Neuronal stem cell (in vitro differentiated cells): ENCODE data around the gene POFUT2.

ENCODE experiments used
- DNase-seq: peaks from one replicate; pipeline ENCODE4 v3.0.0-alpha.2; 2013; ENCODE audit warnings: low spot score
- H2AFZ ChIP-seq: one replicate; pipeline ENCODE4 v1.6.1; 2013; ENCODE audit warnings: mild to moderate bottlenecking, low read length, inconsistent platforms
- H2AK5ac ChIP-seq: 2 replicates; pipeline ENCODE4 v1.6.1; 2013; ENCODE audit warnings: low read depth, mild to moderate bottlenecking, inconsistent platforms, low read length, moderate library complexity, mixed read lengths
- H2BK120ac ChIP-seq: 2 replicates; pipeline ENCODE4 v1.6.1; 2013; ENCODE audit warnings: low read depth, mild to moderate bottlenecking, inconsistent platforms, low read length, moderate library complexity, mixed read lengths
- H2BK12ac ChIP-seq: one replicate; pipeline ENCODE4 v1.6.1; 2013; ENCODE audit warnings: low read length, inconsistent platforms
- H2BK15ac ChIP-seq: 2 replicates; pipeline ENCODE4 v1.6.1; 2013; ENCODE audit warnings: mild to moderate bottlenecking, low read length, inconsistent platforms, mixed read lengths
- H2BK5ac ChIP-seq: one replicate; pipeline ENCODE4 v1.6.1; 2013; ENCODE audit warnings: inconsistent platforms, mild to moderate bottlenecking, low read length, moderate library complexity
- H3K14ac ChIP-seq: one replicate; pipeline ENCODE4 v1.6.1; 2013; ENCODE audit warnings: low read length, inconsistent platforms
- H3K18ac ChIP-seq: 2 replicates; pipeline ENCODE4 v1.6.1; 2013; ENCODE audit warnings: low read length, inconsistent platforms
- H3K23ac ChIP-seq: 2 replicates; pipeline ENCODE4 v1.6.1; 2013; ENCODE audit warnings: low read depth, mild to moderate bottlenecking, mixed read lengths, low read length, inconsistent platforms; ENCODE audit not compliant: poor library complexity
- H3K27ac ChIP-seq: replicated peaks from 3 replicates; pipeline ENCODE4 v1.5.1; 2013; ENCODE audit warnings: low read length, inconsistent platforms
- H3K27me3 ChIP-seq, 3 experiments: 2 replicates each; pipeline ENCODE4 v1.6.1; 2013; ENCODE audit warnings: low read length in 3 of 3, mild to moderate bottlenecking in 2 of 3, inconsistent platforms in 1 of 3, low read depth in 1 of 3, mixed read lengths in 1 of 3, moderate library complexity in 1 of 3; ENCODE audit not compliant: control insufficient read depth in 3 of 3, insufficient read depth in 3 of 3
- H3K36me3 ChIP-seq, 2 donors: replicated peaks in 1 of 2; 2 replicates each; pipeline ENCODE4 v1.6.1; 2013; ENCODE audit warnings: low read length in 2 of 2; ENCODE audit not compliant: control insufficient read depth in 2 of 2, insufficient read depth in 2 of 2
- H3K4ac ChIP-seq: 2 replicates; pipeline ENCODE4 v1.6.1; 2013; ENCODE audit warnings: inconsistent platforms, mild to moderate bottlenecking, low read length, moderate library complexity
- H3K4me1 ChIP-seq, 2 donors: 1 replicate in 1 of 2; 2 replicates in 1 of 2; pipeline ENCODE4 v1.6.1; 2013; ENCODE audit warnings: low read length in 2 of 2, low read depth in 1 of 2; ENCODE audit not compliant: control insufficient read depth in 2 of 2, insufficient read depth in 1 of 2
- H3K4me2 ChIP-seq: one replicate; pipeline ENCODE4 v1.6.1; 2013; ENCODE audit warnings: mild to moderate bottlenecking, low read length, inconsistent platforms; ENCODE audit not compliant: insufficient read depth, poor library complexity, severe bottlenecking
- H3K4me3 ChIP-seq, 2 donors: 2 replicates each; pipeline ENCODE4 v1.5.1; 2013; ENCODE audit warnings: low read length in 2 of 2, mild to moderate bottlenecking in 2 of 2, inconsistent platforms in 1 of 2, moderate library complexity in 1 of 2
- H3K79me1 ChIP-seq: one replicate; pipeline ENCODE4 v1.6.1; 2013; ENCODE audit warnings: low read depth, mild to moderate bottlenecking, inconsistent platforms, low read length, moderate library complexity
- H3K9ac ChIP-seq: one replicate; pipeline ENCODE4 v1.6.1; 2013; ENCODE audit warnings: mild to moderate bottlenecking, low read depth, low read length, inconsistent platforms; ENCODE audit not compliant: poor library complexity
- H3K9me3 ChIP-seq, 2 donors: replicated peaks in 1 of 2; 2 replicates each; pipeline versions ENCODE3 to v1.6.1; 2013; ENCODE audit warnings: low read length in 2 of 2, mild to moderate bottlenecking in 2 of 2, inconsistent platforms in 1 of 2, low read depth in 1 of 2, mixed read lengths in 1 of 2, moderate library complexity in 1 of 2; ENCODE audit not compliant: control insufficient read depth in 2 of 2, insufficient read depth in 1 of 2
- H4K8ac ChIP-seq: one replicate; pipeline ENCODE4 v1.6.1; 2013; ENCODE audit warnings: low read depth, mild to moderate bottlenecking, inconsistent platforms, low read length, moderate library complexity
- H4K91ac ChIP-seq: one replicate; pipeline ENCODE4 v1.6.1; 2013; ENCODE audit warnings: low read length, low read depth, mild to moderate bottlenecking, inconsistent platforms; ENCODE audit not compliant: poor library complexity
- WGBS, 2 donors: extraction: QIAGEN DNeasy Blood & Tissue Kit; methylation state at CpG; one replicate each; pipeline ENCODE4 v1.1.7; 2013; ENCODE audit warnings: missing lambda C conversion rate in 2 of 2, mixed read lengths in 1 of 2; ENCODE audit not compliant: insufficient read length in 2 of 2, insufficient replicate concordance in 1 of 2; ENCODE audit errors: extremely low coverage in 2 of 2; 5-methylcytosine and 5-hydroxymethylcytosine counted together

POFUT2 gene

DNA sequence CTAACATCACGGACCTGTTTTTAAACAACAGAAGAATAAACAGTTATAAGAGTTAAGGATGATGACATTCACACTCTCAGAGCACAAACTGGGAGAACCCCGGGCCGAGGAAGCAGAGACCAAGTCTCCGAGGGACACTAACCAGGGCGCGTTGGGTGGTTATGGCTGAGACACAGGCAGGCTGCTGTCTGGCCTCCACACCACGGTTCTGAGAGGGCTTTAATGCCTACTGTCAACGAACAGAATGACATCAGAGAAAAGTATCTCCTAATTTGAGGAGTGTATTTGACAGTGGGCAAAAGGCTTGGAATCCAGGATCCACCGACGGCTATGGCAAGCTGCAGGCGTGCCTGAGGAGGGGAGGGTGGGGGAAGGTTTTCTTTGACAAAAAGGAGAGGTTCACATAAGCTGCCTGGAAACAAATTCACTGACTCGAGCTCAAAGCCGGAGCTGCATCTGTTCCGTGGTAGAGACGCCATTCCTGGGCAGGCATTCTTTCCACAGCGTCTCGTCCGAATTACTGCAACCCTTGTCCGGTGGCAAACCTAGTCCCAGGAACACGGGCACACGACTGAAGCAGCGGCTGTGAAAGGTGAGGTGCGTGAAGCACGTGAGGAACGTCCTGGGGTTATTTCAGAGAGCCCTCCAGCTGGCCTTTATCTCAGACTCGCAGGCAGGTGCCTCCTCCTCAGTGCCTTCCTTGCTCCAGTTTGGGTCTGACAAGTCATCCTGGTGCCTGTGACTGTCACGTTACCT lies 9.4 kb downstream of the POFUT2 start:
- no peak overlapping the region for H2BK120ac ChIP-seq
- H4K91ac ChIP-seq: no peak overlapping the region
- H2BK15ac ChIP-seq: no peak overlapping the region
- no peaks in the 10 kb centered on the region for H3K4me1 ChIP-seq
- DNase-seq: no peak
- H2BK12ac ChIP-seq: no peak overlapping the region
- no peak overlapping the region for H3K4ac ChIP-seq
- no peak overlapping the region for H4K8ac ChIP-seq
- no peak overlapping the region for H3K4me3 ChIP-seq
- no CpG with 5 or more reads among the region's 27 CpGs for WGBS, 2 donors
- no peak overlapping the region for H2AFZ ChIP-seq
- peaks cover 0 to 20% of the 10 kb centered on the region in 2 donors for H3K9me3 ChIP-seq
- no peak overlapping the region for H3K9ac ChIP-seq
- no peak overlapping the region for H2BK5ac ChIP-seq
- H2AK5ac ChIP-seq: no peak overlapping the region
- H3K79me1 ChIP-seq: peaks cover 2% of the 10 kb centered on the region
- no peak overlapping the region for H3K23ac ChIP-seq
- no peaks in the 10 kb centered on the region for H3K27me3 ChIP-seq
- no peak overlapping the region for H3K14ac ChIP-seq
- H3K18ac ChIP-seq: no peak overlapping the region
- no peak overlapping the region for H3K4me2 ChIP-seq
- H3K36me3 ChIP-seq: peaks cover 62 to 95% of the 10 kb centered on the region in 2 donors
- H3K27ac ChIP-seq: no peak overlapping the region

DNA sequence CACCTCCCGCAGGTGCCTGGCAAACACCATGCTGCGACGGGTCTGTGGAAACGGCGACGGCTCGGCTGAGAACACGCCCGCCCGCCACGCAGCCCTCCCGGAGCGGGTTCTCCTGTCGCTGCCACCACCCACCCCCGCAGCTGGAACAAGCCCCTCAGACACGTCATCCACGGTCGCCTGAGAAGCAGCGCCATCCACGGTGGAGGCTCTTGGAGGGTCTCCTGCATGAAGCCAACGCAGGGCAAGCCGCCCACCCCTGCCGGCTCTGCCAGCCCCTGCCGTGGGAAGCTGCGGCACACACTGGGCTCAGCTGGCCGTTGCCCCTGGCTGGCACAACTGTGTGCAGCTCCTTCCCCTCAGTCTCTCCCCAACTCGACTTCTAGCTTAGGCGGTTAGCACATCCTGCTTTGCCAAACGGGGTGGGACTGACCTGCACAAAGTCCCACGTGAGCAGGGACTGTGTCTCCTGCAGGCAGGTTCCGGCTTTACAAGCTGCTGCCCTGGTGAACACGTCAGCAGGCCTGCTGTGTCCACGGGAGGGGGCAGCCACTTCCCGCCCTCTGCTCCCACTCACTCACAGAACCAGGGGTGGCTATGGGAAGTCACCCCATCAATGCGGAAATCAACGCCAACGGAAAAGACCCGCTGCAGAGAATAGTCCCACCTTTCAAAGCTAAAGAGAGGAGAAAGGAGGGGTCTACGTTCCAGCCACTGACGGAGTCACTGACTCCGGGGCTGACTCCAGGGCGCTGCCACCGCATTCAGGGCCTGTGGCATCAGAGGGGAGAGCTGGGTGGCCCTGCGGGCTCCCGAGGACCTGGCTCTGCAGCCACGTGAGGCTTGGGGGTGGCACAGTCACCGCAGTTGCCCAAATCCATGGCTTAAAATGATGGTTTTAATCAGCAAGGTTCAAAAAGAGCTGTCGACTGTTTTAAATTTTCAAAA lies 10.3 kb downstream of the POFUT2 start:
- Histone ChIP-seq H3K18ac (no peak overlapping the region), H3K4me2 (no peak overlapping the region), H4K8ac (peak overlapping the region; percentile 65), H3K4ac (no peak overlapping the region), H3K23ac (peak overlapping the region; percentile 85), H3K9ac (no peak overlapping the region), H2BK12ac (no peak overlapping the region), H3K27me3 (no peaks in the 10 kb centered on the region), H4K91ac (no peak overlapping the region), H2AFZ (no peak overlapping the region), H2BK5ac (no peak overlapping the region), H3K9me3 (peaks cover 0 to 28% of the 10 kb centered on the region in 2 donors), H3K4me1 (no peaks in the 10 kb centered on the region), H2BK15ac (no peak overlapping the region), H3K27ac (no peak overlapping the region), H3K36me3 (peaks cover 56 to 97% of the 10 kb centered on the region in 2 donors), H3K4me3 (no peak overlapping the region), H2BK120ac (peak overlapping the region; percentile 68), H3K79me1 (no peaks in the 10 kb centered on the region), H2AK5ac (no peak overlapping the region), H3K14ac (no peak overlapping the region)
- no CpG with 5 or more reads among the region's 48 CpGs for WGBS, 2 donors
- DNase-seq: no peak

DNA sequence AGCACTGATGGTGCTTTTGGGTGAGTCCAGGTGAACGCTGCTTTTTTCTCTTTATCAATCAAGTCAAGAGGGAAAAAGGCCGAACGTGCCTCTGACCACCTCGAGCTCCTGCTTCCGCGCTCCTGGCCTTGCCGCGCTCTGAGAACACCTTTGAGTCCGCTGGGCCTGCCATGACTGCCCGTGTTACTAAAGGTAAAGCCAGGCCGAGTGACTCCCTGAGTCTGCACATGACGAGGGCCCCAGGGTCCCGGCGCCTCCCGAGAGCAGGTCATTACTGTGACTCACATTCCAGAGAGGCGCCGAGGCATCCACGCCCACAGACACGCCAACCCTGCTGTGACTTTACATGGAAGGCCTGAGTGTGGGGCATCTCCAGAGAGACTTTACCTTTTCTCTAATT lies 11.1 kb downstream of the POFUT2 start:
- Histone ChIP-seq H3K4me3 (no peak overlapping the region), H3K9me3 (peaks cover 0 to 36% of the 10 kb centered on the region in 2 donors), H2BK120ac (no peak overlapping the region), H3K14ac (no peak overlapping the region), H3K9ac (no peak overlapping the region), H3K18ac (no peak overlapping the region), H2BK15ac (no peak overlapping the region), H3K36me3 (peaks cover 54 to 97% of the 10 kb centered on the region in 2 donors), H2AFZ (no peak overlapping the region), H3K79me1 (no peaks in the 10 kb centered on the region), H3K4ac (no peak overlapping the region), H3K23ac (no peak overlapping the region), H4K8ac (no peak overlapping the region), H2AK5ac (no peak overlapping the region), H4K91ac (no peak overlapping the region), H3K27me3 (no peaks in the 10 kb centered on the region), H2BK5ac (no peak overlapping the region), H2BK12ac (peak overlapping the region; percentile 34), H3K27ac (no peak overlapping the region), H3K4me1 (no peaks in the 10 kb centered on the region), H3K4me2 (no peak overlapping the region)
- WGBS, 2 donors: no CpG with 5 or more reads among the region's 19 CpGs
- no peak for DNase-seq

DNA sequence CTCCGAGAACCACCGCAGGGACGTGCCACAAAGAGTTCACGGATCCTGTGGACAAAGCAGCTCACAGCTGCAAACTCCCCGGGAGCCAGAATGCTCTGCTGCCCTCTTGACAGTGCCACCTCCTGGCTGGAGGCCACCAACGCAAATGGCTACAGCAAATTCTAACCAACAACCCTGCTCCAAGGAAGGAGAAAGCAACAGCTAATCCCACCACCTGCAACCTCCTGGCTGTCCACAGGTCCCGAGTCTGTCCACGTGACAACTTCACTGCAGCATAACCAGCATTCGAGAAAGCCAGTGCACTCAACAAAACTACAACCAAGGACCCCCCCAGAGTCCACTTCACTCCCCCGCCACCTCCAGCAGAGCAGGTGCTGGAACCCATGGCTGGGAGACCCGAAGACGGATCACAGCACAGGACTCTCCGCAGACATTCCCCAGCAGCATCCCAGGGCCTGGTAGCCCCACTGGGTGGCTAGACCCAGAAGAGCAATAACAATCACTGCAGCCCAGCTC lies 17.3 kb downstream of the POFUT2 start:
- H3K36me3 ChIP-seq: peaks cover 50 to 85% of the 10 kb centered on the region in 2 donors
- peaks cover 14 to 54% of the 10 kb centered on the region in 2 donors for H3K9me3 ChIP-seq

More for the DNA sequence above, 17.3 kb downstream of the POFUT2 start:
- Histone ChIP-seq H2BK15ac (no peak overlapping the region), H3K4ac (no peak overlapping the region), H2AK5ac (no peak overlapping the region), H3K4me1 (no peaks in the 10 kb centered on the region), H3K4me2 (no peak overlapping the region), H4K91ac (no peak overlapping the region), H2BK120ac (no peak overlapping the region), H2BK5ac (no peak overlapping the region), H4K8ac (no peak overlapping the region), H2AFZ (no peak overlapping the region), H3K27ac (no peak overlapping the region), H3K9ac (no peak overlapping the region), H3K79me1 (peaks cover 15% of the 10 kb centered on the region), H3K18ac (no peak overlapping the region), H2BK12ac (no peak overlapping the region), H3K27me3 (no peaks in the 10 kb centered on the region), H3K23ac (peak overlapping the region; percentile 55), H3K14ac (no peak overlapping the region), H3K4me3 (no peak overlapping the region)
- no CpG with 5 or more reads among the region's 13 CpGs for WGBS, 2 donors
- no peak for DNase-seq
